WTC11 (cell line): ENCODE results near the gene YAF2.

Source experiments
- ESRRA ChIP-seq: sonication (generic); formaldehyde crosslinking; IDR thresholded peaks from 2 replicates; pipeline ENCODE4 v1.8.1; 2022; ENCODE audit warnings: mild to moderate bottlenecking, missing genetic modification reagents, borderline replicate concordance
- TF ChIP-seq, protein P1 (sequence below): sonication (generic); formaldehyde crosslinking; IDR thresholded peaks from 2 replicates; pipeline ENCODE4 v1.8.0; 2022; ENCODE audit warnings: mild to moderate bottlenecking, missing genetic modification reagents

DNA sequence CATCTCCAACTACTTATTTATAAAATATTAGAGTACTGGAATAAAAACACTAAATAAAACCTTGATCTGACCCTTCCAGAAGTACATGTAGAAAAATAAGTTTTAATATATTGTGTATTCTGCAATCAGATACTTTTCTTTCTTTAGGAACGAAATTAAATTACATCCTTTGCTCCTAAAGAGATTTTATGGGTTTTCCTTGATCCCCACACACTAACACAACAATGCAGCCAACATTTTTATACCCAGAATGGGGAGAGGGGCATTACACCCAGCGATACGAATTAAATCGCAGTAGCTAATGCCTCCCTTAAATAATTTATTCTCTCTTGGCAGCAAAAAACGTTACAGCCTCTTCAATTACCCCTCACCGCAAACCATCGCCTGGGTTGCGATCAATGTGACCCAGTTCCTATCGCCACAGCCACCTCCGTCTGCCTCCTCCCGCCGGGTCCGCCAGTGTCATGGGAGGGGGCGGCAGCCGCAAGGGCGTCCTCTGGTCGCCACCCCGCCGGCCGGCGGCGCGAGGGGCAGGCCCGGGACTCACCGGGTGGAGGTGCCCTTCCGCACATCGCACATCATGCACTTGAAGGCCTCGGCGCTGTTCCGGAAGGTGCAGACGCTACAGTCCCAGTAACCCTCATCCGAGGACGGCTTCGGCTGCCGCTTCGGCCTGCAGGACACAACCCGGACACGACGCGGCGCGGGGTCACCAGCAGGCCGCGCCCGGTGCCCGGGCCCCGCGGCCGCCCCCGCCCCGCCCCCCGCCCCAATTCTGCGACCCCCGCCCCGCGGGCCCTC is 796 bp downstream of the YAF2 start:
- TF ChIP-seq, protein P1, sequence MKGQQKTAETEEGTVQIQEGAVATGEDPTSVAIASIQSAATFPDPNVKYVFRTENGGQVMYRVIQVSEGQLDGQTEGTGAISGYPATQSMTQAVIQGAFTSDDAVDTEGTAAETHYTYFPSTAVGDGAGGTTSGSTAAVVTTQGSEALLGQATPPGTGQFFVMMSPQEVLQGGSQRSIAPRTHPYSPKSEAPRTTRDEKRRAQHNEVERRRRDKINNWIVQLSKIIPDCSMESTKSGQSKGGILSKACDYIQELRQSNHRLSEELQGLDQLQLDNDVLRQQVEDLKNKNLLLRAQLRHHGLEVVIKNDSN (CRISPR knock-in tag): no peak
- TF ChIP-seq ESRRA (CRISPR knock-in tag): no peak
